ENCODE data around the gene UFM1.

DNA sequence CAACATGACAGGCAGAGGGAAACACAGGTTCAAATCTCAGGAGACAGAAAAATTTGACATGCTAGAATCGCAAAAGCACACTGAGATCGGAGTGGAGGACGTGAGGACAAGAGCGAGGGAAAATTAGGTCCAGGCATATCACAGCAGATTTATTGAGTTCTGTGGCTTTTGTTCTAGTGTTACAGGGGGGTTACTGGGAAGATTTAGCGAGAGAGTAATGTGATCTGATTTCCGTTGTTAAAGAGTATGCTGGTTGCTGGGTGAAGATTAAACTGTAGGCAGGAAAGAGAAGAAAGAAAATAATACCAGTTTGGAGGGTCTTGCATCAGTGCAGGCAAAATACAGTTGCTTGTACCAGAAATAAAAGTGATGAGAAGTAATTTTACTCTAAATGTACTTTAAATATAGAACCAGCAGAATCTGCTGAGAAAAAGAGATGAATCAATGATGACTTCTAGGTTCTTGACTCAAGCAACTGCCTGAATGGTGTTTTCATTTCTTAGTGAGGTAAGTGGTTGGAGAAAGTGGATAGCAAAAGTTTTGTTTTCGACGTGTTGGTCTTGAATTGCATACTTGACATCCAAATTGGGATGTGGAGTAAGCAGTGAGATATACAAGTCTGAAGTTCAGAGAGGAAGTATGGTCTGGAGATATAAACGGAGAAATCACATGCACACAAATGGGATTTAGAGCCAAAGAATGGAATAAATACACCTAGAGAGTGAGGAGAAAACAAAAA is 35.7 kb downstream of the UFM1 start:
- TF ChIP-seq, protein P1, sequence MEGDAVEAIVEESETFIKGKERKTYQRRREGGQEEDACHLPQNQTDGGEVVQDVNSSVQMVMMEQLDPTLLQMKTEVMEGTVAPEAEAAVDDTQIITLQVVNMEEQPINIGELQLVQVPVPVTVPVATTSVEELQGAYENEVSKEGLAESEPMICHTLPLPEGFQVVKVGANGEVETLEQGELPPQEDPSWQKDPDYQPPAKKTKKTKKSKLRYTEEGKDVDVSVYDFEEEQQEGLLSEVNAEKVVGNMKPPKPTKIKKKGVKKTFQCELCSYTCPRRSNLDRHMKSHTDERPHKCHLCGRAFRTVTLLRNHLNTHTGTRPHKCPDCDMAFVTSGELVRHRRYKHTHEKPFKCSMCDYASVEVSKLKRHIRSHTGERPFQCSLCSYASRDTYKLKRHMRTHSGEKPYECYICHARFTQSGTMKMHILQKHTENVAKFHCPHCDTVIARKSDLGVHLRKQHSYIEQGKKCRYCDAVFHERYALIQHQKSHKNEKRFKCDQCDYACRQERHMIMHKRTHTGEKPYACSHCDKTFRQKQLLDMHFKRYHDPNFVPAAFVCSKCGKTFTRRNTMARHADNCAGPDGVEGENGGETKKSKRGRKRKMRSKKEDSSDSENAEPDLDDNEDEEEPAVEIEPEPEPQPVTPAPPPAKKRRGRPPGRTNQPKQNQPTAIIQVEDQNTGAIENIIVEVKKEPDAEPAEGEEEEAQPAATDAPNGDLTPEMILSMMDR (conservative IDR thresholded peaks at IDR 0.05 in 1 of 2, IDR thresholded peaks at IDR 0.05 in 1 of 2; ENCODE audit: extremely low read depth in 1 of 2, insufficient read depth in 1 of 2, low read depth in 1 of 2, low read length in 2 of 2), result no peak
- no peak for TF ChIP-seq EZH2 (IDR thresholded peaks at IDR 0.05; ENCODE audit: borderline replicate concordance, low read length)
